ENCODE data around the gene MARCHF7.

DNA sequence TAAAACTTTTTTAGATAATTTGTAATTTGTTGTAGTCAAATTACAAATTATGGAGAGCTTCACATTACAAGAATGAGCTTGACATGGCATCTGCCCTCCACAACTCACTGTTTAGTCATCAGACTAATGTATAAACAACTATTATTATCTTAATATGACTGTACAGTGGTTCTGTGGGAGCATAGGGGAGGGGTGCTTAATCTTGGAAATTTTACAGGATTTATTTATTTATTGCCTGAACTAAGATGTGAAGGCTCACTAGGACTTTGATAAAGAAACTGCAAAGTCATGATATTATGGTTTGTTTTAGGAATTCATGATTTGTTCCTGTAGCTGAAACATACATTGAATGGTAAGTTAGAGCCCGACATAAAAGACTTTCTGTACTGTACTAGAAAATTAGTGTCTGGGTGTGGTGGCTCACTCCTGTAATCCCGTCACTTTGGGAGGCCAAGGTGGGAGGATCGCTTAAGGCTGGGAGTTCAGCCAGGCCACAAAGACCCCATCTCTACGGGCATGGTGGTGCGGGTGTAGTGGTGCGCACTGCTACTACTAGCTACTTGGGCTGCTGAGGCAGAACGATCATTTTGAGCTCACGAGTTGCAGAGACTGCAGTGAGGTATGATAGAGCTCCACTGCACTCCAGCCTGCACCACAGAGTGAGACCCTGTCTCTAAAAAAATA, 2.1 kb downstream of the MARCHF7 start:
- TF ChIP-seq, protein P1, sequence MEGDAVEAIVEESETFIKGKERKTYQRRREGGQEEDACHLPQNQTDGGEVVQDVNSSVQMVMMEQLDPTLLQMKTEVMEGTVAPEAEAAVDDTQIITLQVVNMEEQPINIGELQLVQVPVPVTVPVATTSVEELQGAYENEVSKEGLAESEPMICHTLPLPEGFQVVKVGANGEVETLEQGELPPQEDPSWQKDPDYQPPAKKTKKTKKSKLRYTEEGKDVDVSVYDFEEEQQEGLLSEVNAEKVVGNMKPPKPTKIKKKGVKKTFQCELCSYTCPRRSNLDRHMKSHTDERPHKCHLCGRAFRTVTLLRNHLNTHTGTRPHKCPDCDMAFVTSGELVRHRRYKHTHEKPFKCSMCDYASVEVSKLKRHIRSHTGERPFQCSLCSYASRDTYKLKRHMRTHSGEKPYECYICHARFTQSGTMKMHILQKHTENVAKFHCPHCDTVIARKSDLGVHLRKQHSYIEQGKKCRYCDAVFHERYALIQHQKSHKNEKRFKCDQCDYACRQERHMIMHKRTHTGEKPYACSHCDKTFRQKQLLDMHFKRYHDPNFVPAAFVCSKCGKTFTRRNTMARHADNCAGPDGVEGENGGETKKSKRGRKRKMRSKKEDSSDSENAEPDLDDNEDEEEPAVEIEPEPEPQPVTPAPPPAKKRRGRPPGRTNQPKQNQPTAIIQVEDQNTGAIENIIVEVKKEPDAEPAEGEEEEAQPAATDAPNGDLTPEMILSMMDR (IDR thresholded peaks at IDR 0.05; ENCODE audit: insufficient read depth, low read depth, low read length) = no peak
- TF ChIP-seq EZH2 (IDR thresholded peaks at IDR 0.05; ENCODE audit: insufficient read depth, low read length) = no peak

All from astrocyte (in vitro differentiated cells and primary cell).